ENCODE measurements around the gene GNAQ.

The GNAQ gene

DNA sequence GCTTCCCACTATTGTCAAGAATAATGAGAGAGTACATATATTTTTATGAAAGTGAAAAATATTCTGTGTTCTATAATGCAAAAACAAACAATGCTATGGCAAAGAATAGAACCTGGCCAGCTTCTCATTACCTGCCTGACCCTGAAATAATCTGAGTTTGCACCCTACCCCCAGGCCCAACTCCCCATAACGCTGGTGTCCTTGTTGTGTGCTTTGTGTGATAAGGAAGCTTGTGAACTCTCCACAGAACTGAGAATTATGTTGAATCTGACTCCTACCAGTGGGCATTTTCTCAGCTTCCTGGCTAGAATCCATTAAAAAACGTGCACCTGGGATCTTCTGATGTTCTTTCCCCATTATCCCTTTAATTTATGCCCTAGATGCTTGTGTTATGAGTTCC is 205.5 kb downstream of the GNAQ start:
- in situ Hi-C loops (cut with HindIII; ENCODE audit: low sequenced_read_pairs), result no loop called here

DNA sequence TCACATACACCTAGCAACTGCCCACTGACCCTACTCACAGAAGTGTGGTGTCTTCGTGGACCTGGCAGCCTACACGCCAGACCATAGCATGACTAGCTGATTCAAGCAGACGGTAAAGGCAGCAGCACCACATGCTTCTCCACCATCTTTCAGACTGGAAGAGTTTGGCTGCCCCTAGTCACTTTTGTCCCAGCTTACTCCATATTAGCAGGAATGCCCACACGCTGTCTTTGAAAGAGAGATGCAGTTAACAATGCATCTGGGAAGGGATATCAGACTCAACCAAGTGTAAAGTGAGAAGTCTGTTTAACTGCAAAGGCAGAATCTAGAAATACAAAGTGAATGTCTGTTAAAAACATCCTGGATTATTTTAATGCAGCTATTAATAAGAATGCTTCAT is 206.2 kb downstream of the GNAQ start:
- in situ Hi-C loops (cut with HindIII; ENCODE audit: low sequenced_read_pairs), result no loop called here

DNA sequence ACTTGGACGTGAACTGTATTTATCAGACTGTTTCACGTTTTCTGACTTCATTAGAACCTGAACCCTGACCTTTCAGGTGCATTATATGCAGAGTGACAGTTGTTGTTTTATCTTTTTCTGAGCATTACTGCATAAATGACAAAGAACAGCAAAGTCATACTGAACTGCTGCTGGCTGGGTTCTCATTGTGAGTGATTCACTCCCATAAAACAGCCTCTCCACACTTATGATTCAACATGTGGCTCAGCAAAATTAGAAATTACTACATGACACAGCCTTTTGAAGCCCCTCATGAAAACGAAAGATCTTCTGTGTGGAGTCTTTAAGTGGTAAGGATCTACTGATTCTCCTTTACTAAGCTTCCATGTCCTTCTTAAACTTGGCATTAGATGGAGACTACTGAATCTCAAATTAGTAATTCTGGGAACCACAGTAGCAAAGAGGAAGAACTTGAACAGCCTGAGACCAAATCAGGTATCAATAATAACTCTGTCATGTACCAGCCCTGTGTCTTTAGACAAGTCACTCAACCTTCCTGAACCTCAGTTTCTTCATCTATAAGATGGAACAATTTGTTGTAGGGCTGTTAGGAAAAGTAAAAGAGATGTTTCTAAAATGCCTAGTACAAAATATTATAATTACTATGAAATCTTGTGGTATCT is 211.2 kb downstream of the GNAQ start:
- in situ Hi-C loops (cut with HindIII; ENCODE audit: low sequenced_read_pairs), result no loop called here

DNA sequence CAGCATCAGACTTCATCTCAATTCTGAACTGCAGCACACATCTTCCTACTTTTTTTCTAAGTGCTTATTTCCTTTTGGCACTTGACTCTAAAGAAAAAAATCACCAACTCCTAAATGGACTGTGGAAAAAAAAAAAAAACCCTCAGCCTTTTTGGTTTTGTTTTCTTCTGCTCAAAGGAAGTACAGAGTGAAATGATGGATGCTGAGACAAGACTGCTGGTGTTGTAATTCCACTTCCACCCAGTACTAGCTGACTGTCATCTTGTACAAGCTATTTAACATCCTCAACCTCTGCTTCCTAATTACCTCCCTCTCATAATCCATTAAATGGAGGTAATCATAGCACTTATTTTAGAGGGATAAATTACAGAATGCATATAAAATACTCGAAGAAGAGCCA is 212.0 kb downstream of the GNAQ start:
- in situ Hi-C loops (cut with HindIII; ENCODE audit: low sequenced_read_pairs), result no loop called here

DNA sequence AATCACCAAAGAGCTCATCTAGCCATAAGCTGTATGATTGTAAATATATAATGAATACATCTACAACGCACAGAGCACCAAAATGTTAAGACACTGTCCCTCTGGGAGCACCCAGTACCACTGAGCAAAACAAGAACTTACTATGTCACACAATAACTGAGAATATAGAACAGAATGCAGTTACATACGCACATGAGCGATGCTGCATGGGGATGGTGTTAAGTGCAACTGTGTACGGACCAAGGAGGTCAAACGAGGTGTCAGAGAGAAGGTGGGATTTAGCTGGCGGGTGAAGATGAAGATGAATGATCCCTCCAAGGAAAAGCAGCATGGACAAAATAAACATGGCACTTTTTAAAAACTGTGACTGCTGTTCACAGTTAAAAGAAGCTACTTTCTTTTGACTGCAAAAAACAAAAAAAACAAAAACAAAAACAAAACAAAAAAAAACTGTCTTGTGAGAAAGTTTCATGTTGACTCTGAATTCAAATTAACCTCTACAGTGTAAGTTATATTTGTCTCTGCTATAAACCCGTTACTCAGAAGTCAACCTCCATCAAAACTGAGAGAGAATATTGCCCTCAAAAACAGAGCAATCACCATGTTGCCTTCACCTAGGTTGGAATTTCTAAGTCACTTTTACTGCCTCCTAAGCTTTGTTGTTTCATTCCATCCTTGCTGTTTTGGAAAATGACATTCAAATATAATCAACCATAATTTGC is 213.9 kb downstream of the GNAQ start:
- in situ Hi-C loops (cut with HindIII; ENCODE audit: low sequenced_read_pairs), result no loop called here

DNA sequence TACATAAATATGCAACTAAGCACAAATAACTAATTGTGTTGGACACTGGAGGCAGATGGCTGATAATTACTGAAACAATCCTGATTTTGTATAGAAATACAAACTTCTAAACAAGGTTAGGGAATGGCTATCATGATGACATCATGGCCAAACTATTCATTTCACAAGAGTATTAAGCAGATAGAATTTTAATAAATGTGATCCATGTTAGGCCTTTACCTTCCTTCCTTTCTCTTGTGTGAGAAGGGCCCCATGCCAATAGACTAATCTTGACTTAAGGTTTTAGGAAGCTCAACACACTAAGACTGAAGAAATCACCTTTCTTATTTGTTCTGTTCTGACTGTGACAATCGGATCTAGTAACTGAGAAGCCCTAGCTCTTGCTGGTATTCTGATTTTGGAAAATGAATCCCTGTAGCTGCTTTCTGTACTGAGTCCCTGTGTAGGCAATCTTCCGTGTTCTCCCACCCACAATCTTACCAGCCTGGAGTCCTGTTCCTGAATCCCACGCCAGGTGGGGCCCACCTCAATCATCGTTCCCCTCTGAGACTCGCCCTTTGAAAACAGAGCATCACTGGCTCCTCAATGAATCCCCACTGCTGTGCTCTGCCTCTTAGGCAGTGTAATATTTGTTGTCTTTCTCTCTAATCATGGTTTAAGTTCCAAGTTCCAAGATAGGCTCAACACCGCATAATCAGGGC is 214.8 kb downstream of the GNAQ start:
- in situ Hi-C loops (cut with HindIII; ENCODE audit: low sequenced_read_pairs), result no loop called here

DNA sequence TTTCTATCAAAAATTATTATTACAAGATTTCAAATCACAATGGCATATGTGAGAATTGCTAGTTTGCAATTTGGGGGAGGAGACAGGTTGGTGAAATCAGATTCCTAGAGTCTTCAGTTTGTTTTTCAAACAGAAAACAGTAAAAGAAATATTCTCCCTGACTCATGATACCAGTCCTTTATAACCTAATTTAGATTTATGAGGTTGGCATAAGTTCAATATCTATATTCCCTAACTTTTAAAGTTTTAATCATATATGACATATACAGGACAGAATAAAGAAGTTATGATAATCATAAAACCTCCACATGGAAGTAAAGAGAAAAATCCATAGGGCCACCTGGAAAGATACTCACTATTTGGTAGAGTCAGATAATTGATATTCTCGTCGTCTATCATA is 216.4 kb downstream of the GNAQ start:
- in situ Hi-C loops (cut with HindIII; ENCODE audit: low sequenced_read_pairs), result no loop called here

DNA sequence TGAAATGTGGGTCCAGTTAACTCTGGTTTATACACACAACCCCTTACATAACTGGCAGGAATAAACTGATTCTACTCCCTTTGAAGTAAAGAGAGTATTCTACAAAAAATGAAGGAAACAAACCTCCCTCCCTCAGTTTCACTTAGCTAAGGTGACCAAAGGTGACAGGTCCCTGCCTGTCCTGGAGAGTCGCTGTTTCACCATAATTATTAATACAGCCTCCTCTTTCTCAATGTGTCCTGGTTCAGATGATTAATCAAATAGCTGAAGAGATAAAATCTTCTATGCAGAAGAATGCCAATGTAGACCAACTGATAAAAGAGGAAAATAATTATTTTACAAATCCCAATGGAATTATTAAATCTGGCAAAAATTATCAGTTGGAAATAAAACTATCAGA is 219.8 kb downstream of the GNAQ start:
- in situ Hi-C loops (cut with HindIII; ENCODE audit: low sequenced_read_pairs), result no loop called here

DNA sequence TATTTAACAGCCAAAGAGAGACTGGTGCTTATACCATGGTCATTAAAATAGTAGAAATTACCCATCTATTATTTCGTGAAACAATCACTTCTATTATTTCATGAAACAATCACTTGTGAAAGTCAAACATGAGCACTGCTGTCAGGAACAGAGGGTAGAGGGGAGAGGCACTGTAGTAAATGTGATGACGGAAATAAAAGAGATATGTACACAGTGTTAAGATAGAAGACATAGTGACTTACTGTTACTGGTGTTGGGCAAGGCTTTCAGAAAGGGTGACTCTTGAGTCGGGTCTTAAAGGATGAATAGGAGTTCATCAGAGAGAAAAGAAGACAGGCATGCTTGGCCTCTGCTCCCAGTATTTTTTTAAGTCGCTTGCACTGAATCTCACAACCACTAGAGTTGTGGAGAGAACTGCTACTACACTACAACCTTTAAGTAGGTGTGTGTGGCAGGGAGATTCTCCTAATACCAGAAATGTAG is 220.9 kb downstream of the GNAQ start:
- in situ Hi-C loops (cut with HindIII; ENCODE audit: low sequenced_read_pairs), result no loop called here

DNA sequence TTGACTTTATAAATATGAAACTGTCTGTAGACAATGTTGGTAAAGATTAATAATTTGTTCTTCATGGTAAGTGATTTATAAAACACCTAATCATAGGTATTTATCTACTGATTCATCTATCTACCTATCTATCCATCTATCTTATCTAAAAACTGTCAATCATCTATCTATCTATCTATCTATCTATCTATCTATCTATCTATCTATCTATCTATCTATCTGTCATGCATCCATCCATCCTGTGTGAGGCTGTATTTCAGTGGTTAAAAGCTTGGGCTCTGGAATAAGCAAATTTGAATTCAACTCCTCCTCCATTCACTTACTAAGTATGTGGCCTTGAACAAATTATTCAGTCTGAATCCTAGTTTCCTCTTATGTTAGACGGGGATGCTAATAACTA is 221.6 kb downstream of the GNAQ start:
- in situ Hi-C loops (cut with HindIII; ENCODE audit: low sequenced_read_pairs), result no loop called here

DNA sequence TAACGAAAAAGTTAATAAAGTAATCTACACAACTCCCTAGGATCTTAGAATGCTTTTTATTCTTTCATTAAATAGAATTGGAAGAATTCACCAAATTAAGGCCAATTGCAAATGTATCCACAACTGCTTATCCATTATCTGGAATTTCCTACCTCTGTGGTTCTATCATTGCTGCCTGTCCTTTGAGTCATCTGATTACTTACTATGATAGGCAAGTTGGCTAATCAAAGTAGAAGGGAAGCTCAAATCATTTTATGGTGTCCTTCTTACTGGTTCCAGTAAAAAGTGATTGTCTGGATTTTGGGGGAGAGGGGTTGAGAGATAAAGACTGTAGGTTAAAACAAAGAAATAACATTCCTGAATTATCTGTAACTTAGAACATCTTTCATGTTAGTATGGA is 222.1 kb downstream of the GNAQ start:
- in situ Hi-C loops (cut with HindIII; ENCODE audit: low sequenced_read_pairs), result no loop called here

DNA sequence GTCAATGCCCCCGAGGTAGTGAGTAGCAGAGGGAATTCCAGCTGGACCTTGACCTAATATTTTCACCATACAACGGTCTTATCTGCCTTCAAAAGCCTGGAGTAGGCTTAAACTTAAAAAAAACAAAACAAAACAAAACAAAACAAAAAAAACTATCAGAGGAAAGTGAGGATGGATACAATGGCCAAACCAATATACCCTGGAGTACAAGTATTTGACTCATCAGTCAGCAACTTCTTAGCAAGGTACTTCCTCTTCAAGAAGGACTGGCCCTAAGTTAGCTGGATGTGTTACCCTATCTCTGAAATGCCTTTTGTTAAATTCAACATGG is 222.9 kb downstream of the GNAQ start:
- in situ Hi-C loops (cut with HindIII; ENCODE audit: low sequenced_read_pairs), result no loop called here

DNA sequence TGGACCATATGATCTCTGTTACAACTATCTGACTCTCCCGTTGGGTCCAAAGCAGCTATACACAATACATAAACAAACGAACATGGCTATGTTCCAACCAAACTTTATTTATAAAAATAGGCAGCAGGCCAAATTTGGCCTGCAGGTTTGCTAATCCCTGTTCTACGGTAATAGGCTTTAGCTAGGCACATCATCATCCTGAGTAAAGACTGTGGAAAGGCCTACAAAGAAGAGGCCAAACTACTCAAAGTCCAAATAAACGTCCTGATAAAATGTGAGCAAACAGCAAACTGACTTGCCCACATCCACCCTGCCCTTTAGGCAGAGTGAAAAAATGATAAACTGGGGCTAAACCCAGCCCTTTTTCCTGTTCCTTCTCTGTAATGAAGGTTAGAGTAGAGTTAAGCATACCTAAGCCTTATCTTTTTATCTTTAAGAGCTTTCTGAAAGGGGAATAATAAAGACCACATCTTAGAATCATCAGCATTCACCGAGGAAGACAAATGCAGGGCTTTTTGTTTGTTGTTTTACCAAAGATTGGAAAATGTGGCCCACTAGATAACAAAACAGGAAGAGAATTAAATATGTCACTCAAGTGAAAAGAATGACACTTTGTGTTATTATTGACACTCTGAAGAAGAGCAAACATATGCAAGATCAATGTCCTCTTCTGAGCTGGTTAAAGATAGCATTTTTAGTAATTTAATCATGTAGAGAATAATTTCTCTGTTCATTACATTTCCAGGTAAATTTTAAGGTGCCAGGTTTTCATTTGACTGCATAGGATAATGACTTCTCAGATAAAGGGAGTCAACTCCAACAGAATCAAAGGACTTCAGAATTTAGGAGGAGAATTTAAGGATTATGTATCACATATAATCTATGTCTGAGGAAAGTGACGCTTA is 223.5 kb downstream of the GNAQ start:
- in situ Hi-C loops (cut with HindIII; ENCODE audit: low sequenced_read_pairs), result no loop called here

DNA sequence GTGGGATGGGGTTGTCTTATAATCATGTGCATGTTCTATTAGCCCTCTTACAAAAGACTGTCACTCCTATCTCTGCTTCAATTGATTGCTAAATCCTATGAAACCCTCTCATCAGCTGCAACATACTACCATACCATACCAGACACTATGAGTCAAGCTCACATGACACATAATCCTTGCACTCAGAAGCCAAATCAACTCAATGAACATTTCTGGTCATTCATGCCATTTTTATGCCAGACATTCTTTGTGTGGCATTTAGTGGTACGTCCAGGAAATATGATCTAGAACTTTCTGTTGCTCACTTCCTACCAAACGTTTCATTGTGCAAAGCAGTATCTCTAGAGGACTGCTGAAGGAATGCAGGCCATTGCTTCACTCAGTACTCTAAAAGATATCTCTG is 224.3 kb downstream of the GNAQ start:
- in situ Hi-C loops (cut with HindIII; ENCODE audit: low sequenced_read_pairs), result no loop called here

DNA sequence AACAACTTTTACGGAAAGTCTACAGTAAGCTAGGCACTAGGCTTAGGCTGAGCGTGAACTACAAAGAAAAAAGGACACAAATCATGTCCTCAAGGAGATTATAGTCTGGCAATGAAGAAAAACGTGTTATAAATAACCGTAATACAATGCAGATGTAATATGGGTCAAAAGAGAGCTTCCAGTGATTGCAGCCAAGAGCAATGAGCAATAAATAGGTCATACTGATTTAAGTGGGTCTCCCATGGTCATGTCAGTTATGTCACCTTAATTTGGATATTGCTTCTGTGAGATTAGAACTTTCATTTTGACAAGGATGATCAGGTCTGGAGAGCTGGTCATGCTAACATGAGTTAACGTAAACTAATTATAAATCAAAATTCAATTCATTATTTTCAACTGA is 224.9 kb downstream of the GNAQ start:
- in situ Hi-C loops (cut with HindIII; ENCODE audit: low sequenced_read_pairs), result no loop called here

DNA sequence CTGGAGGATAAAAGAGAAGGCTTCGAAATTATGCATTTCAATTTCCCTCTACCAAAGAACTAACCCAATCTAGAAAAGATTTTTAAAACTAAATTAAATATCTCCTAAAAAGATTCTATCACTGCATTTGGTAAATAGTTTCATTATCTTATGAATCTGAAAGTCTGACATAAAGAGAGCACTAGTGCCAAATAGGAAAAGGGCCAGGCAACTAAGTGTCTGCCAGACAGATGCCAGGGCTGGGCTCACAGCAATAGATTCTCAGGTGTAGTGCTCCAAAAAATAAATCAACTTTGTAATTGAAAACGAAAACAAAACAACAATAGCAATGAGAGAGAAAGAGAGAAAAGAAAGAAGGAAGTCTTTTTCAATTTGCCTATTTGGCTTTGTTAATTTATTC is 225.8 kb downstream of the GNAQ start:
- in situ Hi-C loops (cut with HindIII; ENCODE audit: low sequenced_read_pairs), result no loop called here

DNA sequence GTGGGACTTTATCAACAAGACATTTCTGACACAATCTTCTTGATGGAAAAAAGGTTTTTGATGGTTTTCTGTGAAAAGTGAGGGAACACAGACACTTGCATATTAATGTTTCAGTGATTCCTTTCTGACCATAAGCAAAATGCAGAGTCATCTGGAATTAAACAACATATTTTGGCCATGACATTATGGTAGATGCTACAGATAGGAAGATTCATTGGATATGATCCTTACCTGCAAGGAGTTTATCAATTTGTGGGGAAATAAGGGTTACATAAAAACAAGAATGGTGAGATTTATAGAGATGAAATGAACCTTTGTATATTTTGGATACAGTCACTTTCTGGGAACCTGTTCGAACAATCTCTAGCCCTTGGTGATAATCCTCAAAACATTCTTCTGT is 228.2 kb downstream of the GNAQ start:
- in situ Hi-C loops (cut with HindIII; ENCODE audit: low sequenced_read_pairs), result no loop called here

DNA sequence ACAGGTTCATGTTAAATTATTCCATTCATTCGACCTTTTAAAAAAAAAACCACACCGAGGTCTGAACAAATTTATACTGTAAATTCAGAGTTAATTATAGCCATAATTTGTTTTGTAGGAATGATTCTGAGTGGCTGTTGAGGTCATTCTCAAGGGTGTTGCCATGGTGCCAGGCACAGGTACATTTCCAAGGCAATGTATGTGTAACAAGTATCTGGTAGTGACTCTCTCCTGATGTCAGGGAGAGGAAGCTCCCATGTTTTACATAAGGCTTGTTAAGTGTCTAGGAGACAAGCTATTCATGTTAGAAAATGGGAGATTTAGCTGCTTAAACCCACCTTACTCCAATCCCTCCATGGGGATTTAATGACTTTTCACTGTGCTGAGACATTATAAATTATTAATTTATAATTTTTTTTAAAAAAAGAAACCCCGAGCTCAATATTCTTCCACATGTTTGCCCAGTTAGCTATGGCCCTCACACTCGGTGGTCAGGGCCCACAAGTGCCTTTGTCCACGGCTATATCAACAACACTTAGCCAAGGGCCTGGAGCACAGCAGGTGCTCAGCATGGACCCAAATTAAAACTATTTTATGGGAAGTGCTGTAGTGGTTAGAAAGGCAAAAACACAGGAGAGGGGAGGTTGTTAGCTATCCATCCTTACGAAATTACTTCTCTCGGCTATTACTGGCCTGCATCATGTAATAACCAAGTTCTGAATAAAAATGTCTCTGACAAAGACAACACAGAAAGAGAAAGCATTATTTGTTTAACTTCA is 228.9 kb downstream of the GNAQ start:
- in situ Hi-C loops (cut with HindIII; ENCODE audit: low sequenced_read_pairs), result no loop called here

DNA sequence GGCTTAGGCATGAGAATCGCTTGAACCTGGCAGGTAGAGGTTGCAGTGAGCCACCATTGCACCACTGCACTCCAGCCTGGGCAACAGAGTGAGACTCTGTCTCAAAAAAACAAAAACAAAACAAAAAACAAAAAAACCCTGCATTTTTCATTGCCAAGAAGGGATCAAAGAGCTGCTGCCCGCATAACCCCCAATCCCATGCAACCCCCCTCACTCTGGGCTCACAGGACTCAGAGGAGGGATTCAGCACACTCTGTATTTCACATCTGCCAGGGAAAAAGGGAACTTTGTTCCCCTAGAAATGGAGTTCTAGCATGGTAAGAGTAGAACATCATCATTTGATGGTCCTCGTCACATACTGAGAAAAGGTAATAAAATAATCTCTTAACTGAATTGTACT is 229.5 kb downstream of the GNAQ start:
- in situ Hi-C loops (cut with HindIII; ENCODE audit: low sequenced_read_pairs), result no loop called here

DNA sequence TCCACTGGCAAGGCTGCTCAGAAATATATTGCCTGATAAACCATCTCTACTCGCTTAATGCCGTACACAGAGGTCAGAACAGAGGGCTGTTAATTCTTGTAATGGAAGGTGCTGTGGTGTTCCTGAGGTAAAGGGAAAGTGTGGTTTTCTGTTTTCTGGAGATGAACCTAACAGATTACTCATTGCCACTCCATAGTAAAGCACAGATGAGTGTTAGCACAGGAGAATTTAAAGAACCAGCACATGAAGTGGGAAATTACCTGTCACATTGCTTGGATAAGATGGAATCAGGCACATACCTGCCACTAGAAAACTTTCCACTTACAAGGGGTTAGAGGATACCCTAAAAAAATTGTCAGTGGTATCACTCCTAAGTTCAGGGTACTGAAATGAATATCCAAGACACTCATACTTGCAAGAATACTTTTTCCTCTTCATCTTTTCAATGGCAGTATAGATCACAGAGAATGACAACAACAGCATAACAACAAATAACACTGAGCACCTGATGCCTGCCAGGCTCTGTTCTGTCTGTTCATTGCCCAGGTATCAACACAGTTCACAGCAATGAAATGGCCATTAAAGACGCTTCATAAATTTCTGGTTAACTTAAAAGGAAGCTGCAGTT is 230.6 kb downstream of the GNAQ start:
- in situ Hi-C loops (cut with HindIII; ENCODE audit: low sequenced_read_pairs), result no loop called here
